Astrocyte of the cerebellum (primary cell): ENCODE measurements around the gene COL4A1.
"Not testable (repeated sequence)": the region's sequence is repeated elsewhere in the genome, so short reads cannot be mapped to it uniquely, and the experiment has no call there.

Source experiments
- DNase-seq: peaks from one replicate; pipeline ENCODE4 v3.0.0-alpha.2; 2011; ENCODE audit warnings: low read depth
- H3K4me3 ChIP-seq: 2 replicates; pipeline ENCODE4 v1.5.1; 2011; ENCODE audit warnings: mild to moderate bottlenecking, low read depth, low read length, moderate library complexity
- CTCF ChIP-seq: IDR thresholded peaks from 2 replicates; pipeline ENCODE4 v1.5.1; 2012; ENCODE audit warnings: low read length, low read depth, moderate library complexity, mild to moderate bottlenecking; ENCODE audit errors: missing control alignments
- in situ Hi-C: cut with HindIII; loops from 2 replicates; pipeline ENCODE4 v1.10.0; 2017; ENCODE audit warnings: low sequenced_read_pairs

COL4A1 gene

GRCh38 chr13:110316196-110316595 is 9.2 kb upstream of the COL4A1 start:
- H3K4me3 ChIP-seq = no peak overlapping the region
- TF ChIP-seq CTCF = no peak

GRCh38 chr13:110314516-110315245 is 7.7 kb upstream of the COL4A1 start:
- TF ChIP-seq CTCF = no peak
- in situ Hi-C loops = no loop called here
- DNase-seq = no peak
- H3K4me3 ChIP-seq = no peak overlapping the region

More at GRCh38 chr13:110316196-110316595, 9.2 kb upstream of the COL4A1 start:
- DNase-seq = no peak
- in situ Hi-C loops = no loop called here

DNA sequence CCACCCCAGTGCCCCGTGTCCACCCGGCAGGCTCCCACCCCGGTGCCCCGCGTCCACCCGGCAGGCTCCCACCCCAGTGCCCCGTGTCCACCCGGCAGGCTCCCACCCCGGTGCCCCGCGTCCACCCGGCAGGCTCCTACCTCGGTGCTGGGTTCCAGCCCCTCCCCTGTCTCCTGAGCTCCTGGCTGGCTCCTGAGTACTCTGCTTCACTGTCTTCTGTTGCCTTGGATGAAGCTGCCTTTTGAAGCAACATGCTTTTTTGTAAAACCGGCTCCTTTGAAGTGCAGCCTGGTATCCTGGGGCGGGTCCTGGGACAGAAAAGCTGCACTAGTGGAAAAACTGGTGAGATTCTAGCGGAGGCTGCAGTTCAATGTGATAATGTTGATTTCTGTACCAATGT is 6.8 kb upstream of the COL4A1 start:
- DNase-seq, in situ Hi-C loops, H3K4me3 ChIP-seq: not testable (repeated sequence)

- H3K4me3 ChIP-seq, in situ Hi-C loops, DNase-seq: not testable (repeated sequence)
Measured at GRCh38 chr13:110313261-110313660, 6.3 kb upstream of the COL4A1 start.

GRCh38 chr13:110312339-110313031 is 5.5 kb upstream of the COL4A1 start:
- H3K4me3 ChIP-seq = no peak overlapping the region
- in situ Hi-C loops = no loop called here
- no peak for TF ChIP-seq CTCF
- DNase-seq = no peak

GRCh38 chr13:110311443-110312338 is 4.7 kb upstream of the COL4A1 start:
- no peak for DNase-seq
- H3K4me3 ChIP-seq = no peak overlapping the region
- in situ Hi-C loops = no loop called here
- no peak for TF ChIP-seq CTCF

DNA sequence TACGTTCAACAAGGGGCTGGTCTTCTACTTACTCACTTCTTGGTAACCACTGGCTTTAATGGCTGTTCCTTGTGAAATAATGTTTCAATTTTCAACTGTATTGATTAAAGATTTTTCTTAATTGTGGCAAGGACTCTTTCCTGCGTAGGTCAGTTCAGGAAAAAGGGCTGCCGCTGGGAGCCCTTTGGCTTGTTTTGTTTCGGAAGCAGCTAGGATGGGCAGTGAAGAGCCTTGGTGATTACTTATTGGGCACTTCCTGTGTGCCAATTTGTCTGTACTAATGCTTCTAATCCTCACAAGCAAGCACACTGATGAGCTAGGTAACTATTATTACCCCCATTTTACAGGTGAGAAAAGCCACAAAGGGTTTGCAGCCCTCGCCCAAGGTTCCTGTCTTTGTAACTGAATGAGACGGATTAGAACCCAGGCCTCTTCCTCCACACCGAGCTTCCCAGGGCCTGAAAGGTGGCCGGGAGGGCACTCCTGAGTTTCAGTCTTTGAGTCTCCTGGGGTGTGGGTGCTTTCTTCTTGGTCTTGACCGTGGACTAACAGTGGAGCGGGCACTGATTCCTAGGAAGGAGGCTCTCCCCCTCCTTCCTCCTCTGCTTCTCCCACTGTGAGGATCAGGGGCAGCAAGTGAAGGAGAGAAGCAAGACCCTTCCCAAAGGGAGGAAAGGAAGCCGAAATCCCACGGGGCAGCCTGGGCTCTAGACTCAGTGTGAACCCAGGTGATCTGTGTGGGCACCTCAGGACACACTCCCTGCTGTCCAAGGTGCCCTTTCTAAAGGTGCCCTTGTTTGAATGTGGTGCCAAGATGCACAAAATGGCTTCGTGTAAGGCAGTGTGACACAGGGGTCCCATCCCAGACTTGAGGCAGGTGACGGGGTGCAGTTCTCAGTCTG is 3.8 kb upstream of the COL4A1 start:
- no peak overlapping the region for H3K4me3 ChIP-seq

More for the DNA sequence above, 3.8 kb upstream of the COL4A1 start:
- no peak for DNase-seq
- TF ChIP-seq CTCF = no peak
- in situ Hi-C loops = no loop called here
